Measurements from ENCODE around the gene ATXN10.

DNA sequence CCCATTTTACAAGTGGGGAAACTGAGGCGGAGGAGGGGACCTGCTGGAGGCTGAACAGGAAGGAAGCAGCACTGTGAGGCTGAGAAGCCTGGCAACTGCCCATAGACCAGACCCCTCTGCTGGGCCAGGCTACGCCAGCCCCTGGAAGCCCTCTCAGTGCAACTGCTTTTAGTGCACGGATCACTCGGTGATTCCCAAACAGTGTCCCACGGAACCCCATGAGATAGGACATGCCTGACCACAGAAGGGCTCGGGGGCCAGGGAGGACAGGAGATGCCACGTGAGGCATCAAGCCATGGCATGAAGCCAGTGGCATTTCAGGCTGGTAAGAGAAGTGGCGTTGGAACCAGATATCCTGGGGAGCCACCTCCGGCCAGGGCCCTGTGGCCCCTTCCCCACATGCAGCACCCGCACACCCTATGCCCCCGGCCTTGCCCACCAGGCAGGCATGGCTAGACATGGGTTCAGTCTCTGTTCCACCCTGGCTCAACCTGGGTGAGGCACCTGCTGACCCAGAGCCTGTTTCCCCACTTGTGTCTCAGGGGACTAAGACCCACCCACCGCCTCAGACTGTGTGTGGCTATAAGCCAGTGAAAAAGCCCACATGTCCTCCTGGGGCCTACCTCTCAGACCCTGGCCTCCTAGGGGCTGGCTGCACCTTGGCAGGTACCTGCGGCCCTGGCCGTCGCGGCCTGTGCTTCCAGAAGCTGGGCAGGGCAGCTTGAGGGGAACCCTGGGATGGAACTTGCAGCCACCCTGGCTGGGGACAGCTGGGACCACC lies 221.2 kb downstream of the ATXN10 start:
- TF ChIP-seq, protein P1, sequence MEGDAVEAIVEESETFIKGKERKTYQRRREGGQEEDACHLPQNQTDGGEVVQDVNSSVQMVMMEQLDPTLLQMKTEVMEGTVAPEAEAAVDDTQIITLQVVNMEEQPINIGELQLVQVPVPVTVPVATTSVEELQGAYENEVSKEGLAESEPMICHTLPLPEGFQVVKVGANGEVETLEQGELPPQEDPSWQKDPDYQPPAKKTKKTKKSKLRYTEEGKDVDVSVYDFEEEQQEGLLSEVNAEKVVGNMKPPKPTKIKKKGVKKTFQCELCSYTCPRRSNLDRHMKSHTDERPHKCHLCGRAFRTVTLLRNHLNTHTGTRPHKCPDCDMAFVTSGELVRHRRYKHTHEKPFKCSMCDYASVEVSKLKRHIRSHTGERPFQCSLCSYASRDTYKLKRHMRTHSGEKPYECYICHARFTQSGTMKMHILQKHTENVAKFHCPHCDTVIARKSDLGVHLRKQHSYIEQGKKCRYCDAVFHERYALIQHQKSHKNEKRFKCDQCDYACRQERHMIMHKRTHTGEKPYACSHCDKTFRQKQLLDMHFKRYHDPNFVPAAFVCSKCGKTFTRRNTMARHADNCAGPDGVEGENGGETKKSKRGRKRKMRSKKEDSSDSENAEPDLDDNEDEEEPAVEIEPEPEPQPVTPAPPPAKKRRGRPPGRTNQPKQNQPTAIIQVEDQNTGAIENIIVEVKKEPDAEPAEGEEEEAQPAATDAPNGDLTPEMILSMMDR (IDR thresholded peaks at IDR 0.05) = no peak
- no peak for TF ChIP-seq POLR2A (IDR thresholded peaks at IDR 0.05)

Measured in lower leg skin (tissue), 3 donors.